GM10266 (cell line): Measurements from ENCODE around the gene LCN12.

ENCODE experiments used
- DNase-seq: peaks from one replicate; pipeline ENCODE4 v3.0.0; 2012; ENCODE audit errors: extremely low spot score
- CTCF ChIP-seq: IDR thresholded peaks from 2 replicates; pipeline ENCODE4 v1.5.1; 2012; ENCODE audit warnings: mild to moderate bottlenecking, low read depth; ENCODE audit not compliant: control insufficient read depth, insufficient read depth; ENCODE audit errors: missing control alignments

Gene LCN12

DNA sequence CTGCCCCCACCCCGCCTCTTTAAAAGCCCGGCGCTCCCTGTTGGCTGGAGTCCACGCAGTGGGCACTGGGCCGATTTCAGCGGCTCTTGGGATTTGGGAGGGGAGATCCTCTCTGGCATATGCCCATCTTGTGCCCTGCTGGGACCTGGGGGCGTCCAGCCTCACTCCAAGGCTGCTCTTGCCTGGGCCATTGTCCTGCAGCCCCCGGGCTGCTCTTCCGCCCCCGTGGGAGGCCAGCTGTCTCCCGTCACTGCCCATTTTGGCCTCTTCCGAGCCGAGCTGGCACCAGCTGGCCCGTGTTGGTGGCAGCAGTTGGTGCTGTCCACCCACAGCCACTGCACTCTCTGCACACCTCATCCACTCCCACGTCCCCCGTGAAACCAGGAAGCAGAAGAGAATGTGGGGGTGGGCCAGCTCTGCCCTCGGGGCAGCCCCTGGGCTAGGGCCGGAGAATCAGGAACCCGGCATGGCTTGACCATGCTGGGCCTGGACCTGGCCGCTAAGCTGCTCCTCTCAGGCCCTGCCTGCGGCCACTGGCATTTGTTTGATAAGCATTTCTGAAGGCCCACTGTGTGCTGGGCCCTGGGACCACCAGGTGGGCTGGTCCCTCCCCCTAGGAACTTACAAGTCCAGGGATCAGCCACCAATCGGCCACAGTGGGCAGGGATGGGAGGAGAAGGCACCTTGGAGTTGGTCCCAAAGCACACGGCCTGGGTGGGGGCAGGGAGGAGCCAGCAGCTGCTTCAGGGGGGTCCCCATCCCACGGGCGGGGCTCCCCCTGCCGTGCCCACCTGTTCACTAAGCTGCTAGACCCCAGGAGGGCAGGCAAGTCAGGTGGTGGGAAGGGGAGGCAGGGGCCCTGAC is 4.8 kb upstream of the LCN12 start:
- no peak for DNase-seq
- TF ChIP-seq CTCF: no peak

DNA sequence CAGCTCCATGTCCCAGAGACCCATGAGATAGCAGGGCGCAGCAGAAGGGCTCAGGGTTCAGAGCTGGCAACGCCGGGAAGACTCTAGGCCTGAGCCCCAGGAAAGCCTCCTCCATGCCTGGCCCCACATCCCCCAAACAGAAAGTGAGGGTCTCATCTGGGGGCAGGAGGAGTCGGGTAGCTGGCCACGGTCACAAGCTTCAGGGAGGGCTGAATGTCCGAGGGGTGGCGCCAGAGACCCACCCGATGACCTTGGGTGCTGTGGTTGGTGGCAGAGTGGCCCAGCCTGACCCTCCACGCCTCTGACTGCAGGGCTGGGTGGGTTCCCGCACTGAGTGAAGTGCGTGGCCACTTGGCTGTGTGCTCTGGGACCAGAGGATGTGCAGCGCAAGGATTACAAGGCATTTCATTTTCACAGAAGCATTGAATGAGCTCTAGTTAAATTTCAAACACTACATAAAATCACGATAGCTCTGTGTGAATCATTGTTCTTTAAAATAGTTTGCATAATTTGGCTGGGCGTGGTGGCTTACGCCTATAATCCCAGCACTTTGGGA is 4.0 kb upstream of the LCN12 start:
- peak; percentile 64 for DNase-seq
- TF ChIP-seq CTCF: peak; percentile 72

DNA sequence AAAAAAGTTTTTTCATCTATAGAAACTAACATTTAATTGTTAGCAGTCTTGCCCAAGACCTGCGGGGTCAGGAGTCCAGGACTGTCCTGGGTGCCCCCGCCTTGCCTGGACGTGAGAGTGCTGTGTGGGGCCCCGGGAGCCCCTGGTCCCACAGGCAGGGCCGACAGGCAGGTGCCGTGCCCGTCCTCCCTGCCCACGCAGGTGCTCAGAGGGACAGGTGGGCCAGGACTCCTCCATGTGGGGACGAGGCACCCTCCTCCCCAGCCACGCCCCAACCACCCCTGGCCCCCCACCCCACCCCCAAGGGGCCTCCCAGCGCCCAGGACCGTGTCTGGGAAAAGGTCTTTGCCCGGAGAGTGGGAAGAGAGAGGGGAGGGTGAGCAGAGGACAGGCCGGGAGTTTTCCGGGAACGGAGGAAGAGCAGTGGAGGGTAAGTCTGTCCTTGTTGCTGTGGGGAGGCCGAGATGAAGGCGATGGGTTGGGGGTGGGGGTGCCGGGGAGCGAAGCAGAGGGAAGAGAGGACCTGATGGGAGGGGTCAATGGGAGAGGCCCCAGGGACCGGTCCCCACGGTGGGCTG is 2.7 kb upstream of the LCN12 start:
- DNase-seq: no peak

DNA sequence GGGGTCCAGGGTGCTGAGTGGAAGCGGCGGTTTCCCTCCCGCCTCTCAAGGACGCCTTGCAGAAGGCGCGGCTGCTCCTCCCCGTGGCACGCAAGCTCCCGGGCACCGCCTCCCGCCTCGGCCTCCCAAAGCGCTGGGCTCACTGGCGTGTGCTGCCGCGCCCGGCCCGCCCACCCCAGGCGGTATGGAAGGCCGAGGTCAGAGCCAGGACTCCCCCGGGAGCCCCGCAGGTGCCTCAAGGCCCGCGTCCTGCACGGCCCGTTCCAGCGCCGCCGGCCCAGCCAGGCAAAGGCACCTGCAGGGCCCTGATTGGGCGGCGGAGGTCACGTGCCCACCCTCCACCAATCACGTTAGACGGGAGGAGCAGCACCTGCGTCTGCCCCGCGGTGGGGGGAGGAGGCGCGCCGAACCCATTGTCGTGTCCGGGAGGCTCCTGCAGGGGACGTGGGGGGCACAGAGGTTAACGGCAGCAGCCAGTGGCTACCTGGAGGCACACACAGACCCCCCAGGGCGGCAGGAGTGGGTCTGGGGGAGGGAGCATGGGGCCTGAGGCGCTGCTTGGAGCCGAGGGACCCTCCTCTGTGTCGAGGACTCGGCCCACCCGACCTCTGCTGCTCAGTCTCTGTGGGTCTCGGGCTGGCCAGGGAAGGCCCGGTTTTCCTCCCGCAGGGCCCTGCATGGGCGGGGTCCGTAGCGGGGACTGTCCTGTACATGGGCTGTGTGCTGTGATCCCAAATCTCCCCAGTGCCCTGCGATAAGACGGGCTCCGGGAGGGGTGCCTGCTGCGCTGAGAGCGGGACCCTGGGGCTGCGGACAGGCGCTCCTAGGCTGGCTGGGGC is 2.0 kb upstream of the LCN12 start:
- no peak for TF ChIP-seq CTCF
- peak; percentile 100 for DNase-seq

More for the DNA sequence above, 2.7 kb upstream of the LCN12 start:
- TF ChIP-seq CTCF: no peak

DNA sequence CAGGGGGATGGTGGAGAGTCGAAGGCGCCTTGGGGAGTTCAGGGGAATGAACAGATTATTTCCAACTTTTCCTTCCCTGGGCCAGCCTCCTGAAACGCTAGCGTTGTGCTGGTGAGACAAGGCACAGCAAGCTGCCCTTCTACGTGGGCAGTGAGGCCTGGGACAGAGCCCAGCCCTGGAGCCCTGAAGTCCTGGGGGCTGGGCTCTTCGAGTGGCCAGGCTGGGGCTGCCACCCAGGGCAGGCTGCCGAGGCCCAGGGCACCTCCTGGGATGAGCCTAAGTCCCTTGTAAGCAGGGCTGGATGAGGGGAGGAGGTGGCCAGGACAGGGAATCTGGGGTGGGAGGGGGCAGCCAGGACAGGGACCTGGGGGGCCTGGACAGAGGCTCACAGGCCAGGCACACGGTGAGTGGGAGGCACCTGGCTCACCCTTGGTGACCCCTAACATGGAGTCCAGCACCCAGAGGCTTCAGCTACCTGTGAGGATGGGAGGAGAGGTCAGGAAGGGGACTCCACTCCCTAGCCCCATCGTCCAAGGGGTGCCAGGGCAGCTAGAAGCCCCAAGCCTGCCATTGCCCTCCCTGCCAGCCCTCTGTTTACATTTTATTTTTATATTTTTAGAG is 1.3 kb upstream of the LCN12 start:
- no peak for DNase-seq
- TF ChIP-seq CTCF: no peak

DNA sequence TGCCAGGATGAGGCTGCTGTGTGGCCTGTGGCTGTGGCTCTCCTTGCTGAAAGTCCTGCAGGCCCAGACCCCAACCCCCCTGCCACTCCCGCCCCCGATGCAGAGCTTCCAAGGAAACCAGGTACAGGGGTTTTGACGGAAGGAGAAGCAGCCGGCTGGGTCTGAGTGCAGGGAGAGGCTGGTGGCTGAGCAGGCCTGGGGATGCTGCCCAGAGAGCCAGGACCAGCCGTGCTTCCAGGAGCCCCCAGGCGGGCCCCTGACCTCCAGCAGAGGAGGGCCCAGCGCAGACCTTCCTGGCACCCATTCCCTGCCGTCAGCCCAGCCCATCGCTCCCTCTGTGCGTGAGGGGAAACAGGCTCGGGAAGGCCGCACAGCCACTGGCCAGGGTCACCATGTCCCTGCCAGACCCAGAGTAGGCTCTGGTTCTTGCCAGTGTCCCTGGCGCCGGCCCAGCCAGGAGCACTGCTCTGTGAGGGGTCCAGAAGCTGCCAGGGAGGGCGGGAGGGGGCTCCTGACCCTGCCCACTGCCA is 313 bp downstream of the LCN12 start:
- DNase-seq: no peak
- TF ChIP-seq CTCF: no peak
